IPS-18a (cell line): ENCODE data around the gene PCDHB1.

Source experiments
- H3K27ac ChIP-seq: one replicate; pipeline ENCODE4 v1.5.1; 2013; ENCODE audit warnings: low read length
- H3K27me3 ChIP-seq: one replicate; pipeline ENCODE4 v1.6.1; 2013; ENCODE audit warnings: mild to moderate bottlenecking, low read length; ENCODE audit not compliant: control insufficient read depth, insufficient read depth
- H3K36me3 ChIP-seq: one replicate; pipeline ENCODE4 v1.6.1; 2013; ENCODE audit warnings: low read depth, low read length; ENCODE audit not compliant: control insufficient read depth
- H3K4me1 ChIP-seq: one replicate; pipeline ENCODE4 v1.6.1; 2013; ENCODE audit warnings: low read depth, low read length; ENCODE audit not compliant: control insufficient read depth
- H3K4me3 ChIP-seq: one replicate; pipeline ENCODE4 v1.5.1; 2013; ENCODE audit warnings: low read length
- H3K9ac ChIP-seq: one replicate; pipeline ENCODE4 v1.6.1; 2013; ENCODE audit warnings: mild to moderate bottlenecking, low read length, moderate library complexity
- H3K9me3 ChIP-seq: one replicate; pipeline ENCODE4 v1.6.1; 2013; ENCODE audit warnings: low read depth, low read length; ENCODE audit not compliant: control insufficient read depth

The PCDHB1 gene

GRCh38 chr5:141031006-141031405 lies 20.2 kb upstream of the PCDHB1 start:
- Histone ChIP-seq H3K27me3 (no peaks in the 10 kb centered on the region), H3K27ac (no peak overlapping the region), H3K4me1 (no peaks in the 10 kb centered on the region)

DNA sequence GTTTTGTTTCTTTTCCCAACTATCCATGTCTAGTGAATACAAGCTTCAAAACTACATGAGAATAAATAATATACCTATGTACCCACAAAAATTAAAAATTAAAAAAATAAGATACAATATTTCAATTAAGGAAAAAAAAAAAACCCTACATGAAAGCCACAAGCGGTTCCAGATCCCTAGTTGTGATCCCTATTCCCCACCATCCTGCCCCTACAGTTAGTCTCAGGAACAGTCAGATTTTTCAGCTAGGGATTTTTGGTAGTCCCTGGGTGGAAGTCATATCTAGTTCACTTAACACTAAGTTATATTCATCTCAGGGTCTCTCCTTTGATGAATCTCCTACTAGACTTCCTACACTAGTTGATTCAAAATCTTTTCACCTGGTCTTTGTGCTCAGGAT lies 18.5 kb upstream of the PCDHB1 start:
- Histone ChIP-seq H3K4me1 (no peaks in the 10 kb centered on the region), H3K9ac (no peak overlapping the region), H3K9me3 (no peaks in the 10 kb centered on the region), H3K27me3 (no peaks in the 10 kb centered on the region), H3K27ac (no peak overlapping the region), H3K4me3 (no peak overlapping the region), H3K36me3 (no peaks in the 10 kb centered on the region)

More at GRCh38 chr5:141031006-141031405, 20.2 kb upstream of the PCDHB1 start:
- Histone ChIP-seq H3K9me3 (no peaks in the 10 kb centered on the region), H3K4me3 (no peak overlapping the region), H3K36me3 (no peaks in the 10 kb centered on the region), H3K9ac (no peak overlapping the region)

- no peak overlapping the region for H3K27ac ChIP-seq
- peaks cover 20% of the 10 kb centered on the region for H3K4me1 ChIP-seq
- H3K4me3 ChIP-seq, result no peak overlapping the region
- H3K9ac ChIP-seq, result peak overlapping the region; percentile 96
- no peaks in the 10 kb centered on the region for H3K9me3 ChIP-seq
- H3K36me3 ChIP-seq, result no peaks in the 10 kb centered on the region
- no peaks in the 10 kb centered on the region for H3K27me3 ChIP-seq
These were observed 12.1 kb upstream of the PCDHB1 start for GRCh38 chr5:141039061-141039460.

- no peaks in the 10 kb centered on the region for H3K27me3 ChIP-seq
- no peaks in the 10 kb centered on the region for H3K36me3 ChIP-seq
- peak overlapping the region; percentile 96 for H3K9ac ChIP-seq
- H3K4me3 ChIP-seq, result peak overlapping the region; percentile 91
- peaks cover 20% of the 10 kb centered on the region for H3K4me1 ChIP-seq
- no peaks in the 10 kb centered on the region for H3K9me3 ChIP-seq
- no peak overlapping the region for H3K27ac ChIP-seq
These were observed 11.7 kb upstream of the PCDHB1 start for GRCh38 chr5:141039517-141039916.

DNA sequence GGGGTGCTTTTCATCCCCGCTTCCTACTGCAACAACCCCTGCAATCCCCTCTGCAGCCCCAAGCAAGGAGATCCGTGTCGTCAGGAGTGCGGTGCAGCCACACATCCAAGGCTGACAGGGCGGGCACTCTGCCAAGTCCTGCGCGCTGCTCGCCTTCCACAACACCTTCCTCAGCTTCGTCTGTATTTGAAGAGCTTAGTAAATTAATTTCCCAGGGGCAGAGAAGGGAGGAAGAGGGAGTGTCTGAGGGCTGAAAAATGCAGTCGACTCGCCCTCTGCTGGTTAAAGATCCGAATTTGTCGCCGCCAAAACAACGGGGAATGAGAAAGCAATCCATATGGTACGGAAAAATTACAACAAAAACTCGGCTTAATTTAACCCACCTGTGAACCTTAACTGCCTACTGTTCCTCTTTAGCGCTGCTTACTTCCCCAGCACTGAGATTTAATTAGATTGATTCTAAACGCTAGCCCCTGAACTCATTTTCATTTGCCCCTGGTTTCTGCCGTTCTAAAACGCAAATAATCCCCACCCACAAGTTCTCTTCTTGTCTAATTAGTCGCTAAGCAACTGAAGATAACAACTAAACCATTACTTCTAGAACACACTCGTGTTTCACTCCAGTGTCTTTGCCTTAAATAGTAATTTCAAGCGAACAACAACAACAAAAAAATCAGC lies 10.9 kb upstream of the PCDHB1 start:
- H3K9ac ChIP-seq, result peak overlapping the region; percentile 96
- H3K4me3 ChIP-seq, result peak overlapping the region; percentile 91
- no peaks in the 10 kb centered on the region for H3K36me3 ChIP-seq
- H3K4me1 ChIP-seq, result peaks cover 20% of the 10 kb centered on the region
- no peaks in the 10 kb centered on the region for H3K27me3 ChIP-seq
- H3K9me3 ChIP-seq, result no peaks in the 10 kb centered on the region
- peak overlapping the region; percentile 96 for H3K27ac ChIP-seq

DNA sequence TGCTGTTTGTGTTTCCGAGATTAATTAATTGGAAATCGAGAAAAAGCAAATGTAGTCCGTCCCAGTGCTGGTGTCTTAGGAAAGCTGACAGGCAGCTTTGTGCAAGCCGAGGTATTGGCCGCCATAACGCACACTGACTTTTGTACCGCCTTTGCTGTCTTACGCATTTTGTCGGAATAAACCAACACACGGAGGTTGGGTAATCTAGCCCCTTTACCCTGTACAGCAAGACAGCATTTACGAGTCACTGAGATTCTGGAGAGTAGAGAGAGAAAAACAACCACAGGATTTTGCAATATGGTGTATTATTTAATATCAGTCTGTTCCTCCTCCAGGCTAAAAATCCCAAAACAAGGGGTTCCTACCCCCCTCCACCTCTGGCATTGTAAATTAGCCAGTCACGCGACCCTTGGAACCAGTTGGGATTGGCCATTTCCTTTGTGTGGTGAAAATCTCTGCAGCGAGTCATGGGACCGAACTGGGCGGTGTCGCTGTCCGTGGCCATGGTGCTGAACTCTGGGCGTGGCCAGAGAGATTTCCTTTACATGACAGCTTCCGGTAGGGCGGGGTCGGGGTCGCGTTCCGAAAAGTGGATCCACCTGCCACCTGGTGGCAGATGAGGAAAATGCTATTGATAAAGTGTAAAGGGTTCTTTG lies 10.3 kb upstream of the PCDHB1 start:
- peak overlapping the region; percentile 96 for H3K9ac ChIP-seq
- H3K4me3 ChIP-seq, result peak overlapping the region; percentile 91
- no peaks in the 10 kb centered on the region for H3K9me3 ChIP-seq
- peak overlapping the region; percentile 96 for H3K27ac ChIP-seq
- H3K4me1 ChIP-seq, result peaks cover 20% of the 10 kb centered on the region
- H3K27me3 ChIP-seq, result no peaks in the 10 kb centered on the region
- no peaks in the 10 kb centered on the region for H3K36me3 ChIP-seq

DNA sequence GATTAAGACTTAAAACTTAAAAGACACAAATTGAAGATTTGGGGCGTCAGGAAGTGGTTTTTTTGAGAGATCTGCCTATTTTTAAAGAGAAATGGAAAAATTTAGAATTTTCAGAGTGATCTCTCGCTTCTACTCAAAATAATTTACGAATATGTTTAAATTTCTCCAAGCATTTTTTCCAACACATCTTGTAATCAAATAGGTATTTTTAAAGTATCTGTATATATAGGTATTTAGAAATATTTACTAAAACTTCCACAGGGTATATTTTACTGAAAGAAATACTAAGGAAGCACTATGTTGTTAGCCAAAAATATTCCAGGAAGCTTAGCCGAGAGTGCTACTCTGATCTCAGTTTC lies 9.8 kb upstream of the PCDHB1 start:
- Histone ChIP-seq H3K36me3 (no peaks in the 10 kb centered on the region), H3K4me3 (no peak overlapping the region), H3K27ac (no peak overlapping the region), H3K9me3 (no peaks in the 10 kb centered on the region), H3K27me3 (no peaks in the 10 kb centered on the region), H3K4me1 (peaks cover 20% of the 10 kb centered on the region), H3K9ac (no peak overlapping the region)

DNA sequence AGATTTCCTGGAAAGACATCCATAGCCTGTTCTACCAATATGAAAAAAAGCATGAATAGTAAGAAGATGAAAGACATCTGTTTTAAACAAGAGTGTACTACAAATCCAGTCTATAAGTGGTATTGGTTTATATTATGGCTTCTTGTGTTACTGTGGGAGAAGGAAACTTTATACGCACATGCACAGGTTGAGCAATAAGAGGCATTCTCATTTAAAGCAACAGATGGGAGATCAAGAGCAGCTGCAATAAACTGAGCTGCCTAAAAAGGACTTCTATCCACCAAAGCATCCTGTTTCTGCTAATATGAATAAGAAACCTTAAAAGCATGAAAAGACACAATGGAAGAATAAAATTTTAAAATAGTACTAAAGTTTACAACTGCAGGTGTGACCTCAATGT lies 8.6 kb upstream of the PCDHB1 start:
- H3K4me3 ChIP-seq, result no peak overlapping the region
- peaks cover 20% of the 10 kb centered on the region for H3K4me1 ChIP-seq
- H3K9ac ChIP-seq, result no peak overlapping the region
- no peaks in the 10 kb centered on the region for H3K27me3 ChIP-seq
- no peaks in the 10 kb centered on the region for H3K36me3 ChIP-seq
- no peaks in the 10 kb centered on the region for H3K9me3 ChIP-seq
- H3K27ac ChIP-seq, result no peak overlapping the region

DNA sequence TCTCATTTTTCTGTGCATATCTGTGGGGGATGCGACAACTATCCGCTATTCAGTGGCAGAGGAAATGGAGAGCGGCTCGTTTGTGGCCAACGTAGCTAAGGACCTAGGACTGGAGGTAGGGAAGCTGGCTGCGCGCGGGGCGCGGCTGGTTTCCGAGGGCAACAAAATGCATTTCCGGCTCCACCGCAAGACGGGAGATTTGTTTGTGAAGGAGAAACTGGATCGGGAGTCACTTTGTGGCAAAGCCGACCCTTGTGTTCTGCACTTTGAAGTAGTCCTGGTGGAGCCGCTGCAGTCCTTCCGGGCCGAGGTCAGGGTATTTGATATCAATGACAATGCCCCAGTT lies 320 bp downstream of the PCDHB1 start:
- Histone ChIP-seq H3K36me3 (no peaks in the 10 kb centered on the region), H3K27ac (no peak overlapping the region), H3K4me3 (peak overlapping the region; percentile 96), H3K9me3 (no peaks in the 10 kb centered on the region), H3K4me1 (peaks cover 11% of the 10 kb centered on the region), H3K9ac (peak overlapping the region; percentile 31), H3K27me3 (peaks cover 39% of the 10 kb centered on the region)

GRCh38 chr5:141077826-141078225 lies 26.7 kb downstream of the PCDHB1 start:
- no peak overlapping the region for H3K9ac ChIP-seq
- no peaks in the 10 kb centered on the region for H3K4me1 ChIP-seq
- H3K27ac ChIP-seq, result no peak overlapping the region
- no peak overlapping the region for H3K4me3 ChIP-seq
- no peaks in the 10 kb centered on the region for H3K36me3 ChIP-seq
- H3K27me3 ChIP-seq, result no peaks in the 10 kb centered on the region
- H3K9me3 ChIP-seq, result no peaks in the 10 kb centered on the region

DNA sequence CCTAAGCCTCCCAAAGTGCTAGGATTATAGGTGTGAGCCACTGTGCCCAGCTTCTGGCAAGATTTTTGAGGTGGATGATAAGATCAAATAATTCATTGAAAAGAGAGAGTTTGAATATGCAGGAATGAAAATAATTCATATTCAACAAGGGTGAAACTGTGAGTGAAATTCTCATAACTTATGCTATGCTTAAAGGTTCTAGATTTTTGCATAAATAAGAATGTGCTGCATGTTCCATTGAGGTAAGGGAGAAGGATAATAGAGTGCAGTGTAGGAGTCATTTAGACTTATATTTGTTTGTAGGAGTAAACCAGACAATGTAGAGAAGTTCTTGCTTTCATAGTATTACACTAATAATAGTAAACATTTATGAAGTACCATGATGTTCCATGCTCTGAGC lies 31.1 kb downstream of the PCDHB1 start:
- Histone ChIP-seq H3K27me3 (no peaks in the 10 kb centered on the region), H3K27ac (no peak overlapping the region), H3K4me1 (no peaks in the 10 kb centered on the region), H3K9ac (no peak overlapping the region), H3K4me3 (no peak overlapping the region), H3K9me3 (no peaks in the 10 kb centered on the region), H3K36me3 (no peaks in the 10 kb centered on the region)

DNA sequence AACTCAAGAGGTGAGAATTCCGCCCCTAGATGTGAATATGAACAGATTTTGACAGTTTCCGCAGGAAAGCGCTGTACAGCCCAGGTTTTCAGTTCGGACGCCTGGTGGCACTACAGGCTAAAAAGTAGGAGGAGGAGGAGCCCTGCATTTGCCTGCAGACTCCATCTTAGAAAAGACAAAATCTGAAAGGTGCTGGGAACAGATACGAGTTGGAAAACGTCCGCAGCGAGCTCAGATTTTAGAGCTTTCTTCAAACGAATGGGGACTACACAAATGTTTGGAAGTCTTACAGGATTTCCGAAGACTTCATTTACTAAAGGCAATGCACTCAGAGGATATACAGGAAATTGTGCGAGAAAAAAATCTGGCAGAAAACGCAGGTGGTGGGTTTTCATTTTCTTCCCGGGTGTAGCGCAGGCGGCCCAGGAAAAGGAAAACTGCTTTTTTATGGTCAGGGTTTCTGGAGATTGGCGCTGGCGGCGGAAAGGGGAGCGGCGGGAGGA lies 33.4 kb downstream of the PCDHB1 start:
- Histone ChIP-seq H3K27me3 (no peaks in the 10 kb centered on the region), H3K27ac (no peak overlapping the region), H3K9me3 (no peaks in the 10 kb centered on the region), H3K9ac (peak overlapping the region; percentile 34), H3K4me3 (peak overlapping the region; percentile 53), H3K36me3 (no peaks in the 10 kb centered on the region), H3K4me1 (no peaks in the 10 kb centered on the region)
